B cell (primary cell): ENCODE results near the gene VEGFA. TPM values are rescaled to one million over a fixed set of nuclear protein-coding genes. Genes with fewer than 3 reads are reported as not detected.
A peak's percentile ranks its signal among the peaks of the same experiment; 100 is the strongest.

Experiments used
- ATAC-seq: fragments of 200-7000 bp; cut with Tn5 transposase; one replicate; pipeline ENCODE4 v1.10.0; 2021; ENCODE audit warnings: low read depth, mild to moderate bottlenecking, moderate number of reproducible peaks, moderate library complexity
- CTCF ChIA-PET: fragments of 350-600 bp; sonication (Branson Sonifier 250); formaldehyde crosslinking; loops from one replicate; lab custom pipeline; 2021; ENCODE audit warnings: antibody characterized with exemption, inconsistent platforms; lab: Charles Lee
- POLR2A ChIA-PET: fragments of 350-600 bp; sonication (Branson Sonifier 250); formaldehyde crosslinking; loops from one replicate; lab custom pipeline; 2021; ENCODE audit warnings: antibody characterized with exemption; lab: Charles Lee
- DNase-seq: peaks from one replicate; pipeline ENCODE4 v3.0.0; 2013
- H2AFZ ChIP-seq: 2 replicates; pipeline ENCODE4 v1.6.1; 2012; ENCODE audit warnings: mild to moderate bottlenecking, low read depth, low read length; ENCODE audit not compliant: insufficient read depth, poor library complexity, severe bottlenecking
- H3K27ac ChIP-seq, 2 donors: 1 replicate in 1 of 2; 2 replicates in 1 of 2; pipeline ENCODE4 v1.5.1; 2012 to 2013; ENCODE audit warnings: low read length in 2 of 2, mild to moderate bottlenecking in 2 of 2, moderate library complexity in 1 of 2
- H3K27me3 ChIP-seq, 4 experiments: fragments of 200-600 bp in 1 of 4; sonication (generic) in 1 of 4; replicated peaks in 1 of 4; 1 replicate in 2 of 4; 2 replicates in 2 of 4; pipeline versions ENCODE4 v1.6.1 to v1.7.0; 2013 to 2016; ENCODE audit warnings: low read length in 3 of 4, mild to moderate bottlenecking in 2 of 4, mixed read lengths in 1 of 4, moderate library complexity in 1 of 4; ENCODE audit not compliant: insufficient read depth in 4 of 4, control insufficient read depth in 3 of 4; ENCODE audit errors: control extremely low read depth in 1 of 4
- H3K36me3 ChIP-seq, 2 experiments: replicated peaks in 1 of 2; 1 replicate in 1 of 2; 2 replicates in 1 of 2; pipeline versions ENCODE4 v1.6.1 to v1.7.1; 2013; ENCODE audit warnings: low read length in 1 of 2; ENCODE audit not compliant: insufficient read depth in 2 of 2, control insufficient read depth in 1 of 2; ENCODE audit errors: control extremely low read depth in 1 of 2, extremely low read depth in 1 of 2
- H3K4me1 ChIP-seq, 2 donors: fragments of 200-600 bp in 1 of 2; sonication (generic) in 1 of 2; 1 replicate in 1 of 2; 2 replicates in 1 of 2; pipeline versions ENCODE4 v1.5.1 to v1.6.1; 2013 to 2017; ENCODE audit warnings: low read length in 2 of 2; ENCODE audit not compliant: control insufficient read depth in 2 of 2, insufficient read depth in 2 of 2
- H3K4me2 ChIP-seq: replicated peaks from 2 replicates; pipeline ENCODE3; 2012; ENCODE audit warnings: mild to moderate bottlenecking, low read depth, low read length; ENCODE audit not compliant: poor library complexity, severe bottlenecking
- H3K4me3 ChIP-seq, 5 experiments: fragments of 200-600 bp in 1 of 5; sonication (generic) in 1 of 5; 1 replicate in 3 of 5; 2 replicates in 2 of 5; pipeline versions ENCODE4 v1.5.1 to v1.7.0; 2011 to 2016; ENCODE audit warnings: low read length in 4 of 5, mild to moderate bottlenecking in 4 of 5, low read depth in 2 of 5, control low read depth in 1 of 5, moderate library complexity in 1 of 5; ENCODE audit not compliant: insufficient read depth in 1 of 5; ENCODE audit errors: control extremely low read depth in 1 of 5, extremely low read depth in 1 of 5
- H3K79me2 ChIP-seq: fragments of 200-600 bp; sonication (generic); one replicate; pipeline ENCODE4 v1.6.0; 2016; ENCODE audit warnings: low read length; ENCODE audit not compliant: control insufficient read depth, insufficient read depth
- H3K9ac ChIP-seq: fragments of 200-600 bp; sonication (generic); 2 replicates; pipeline ENCODE4 v1.6.1; 2017; ENCODE audit warnings: mild to moderate bottlenecking, low read length, moderate library complexity
- H3K9me3 ChIP-seq, 3 donors: one replicate each; pipeline versions ENCODE4 v1.6.1 to v1.7.1; 2013; ENCODE audit warnings: low read length in 2 of 3; ENCODE audit not compliant: control insufficient read depth in 2 of 3, insufficient read depth in 1 of 3; ENCODE audit errors: control extremely low read depth in 1 of 3
- H4K20me1 ChIP-seq: 2 replicates; pipeline ENCODE4 v1.6.0; 2012; ENCODE audit warnings: mild to moderate bottlenecking, low read length; ENCODE audit not compliant: insufficient read depth, control insufficient read depth, poor library complexity, severe bottlenecking
- H3K27ac Mint-ChIP-seq: one replicate; pipeline ENCODE4 v1.8.0; 2021; ENCODE audit warnings: mixed read lengths
- H3K27me3 Mint-ChIP-seq: one replicate; pipeline ENCODE4 v1.8.0; 2021; ENCODE audit warnings: mixed read lengths
- H3K4me1 Mint-ChIP-seq: one replicate; pipeline ENCODE4 v1.8.0; 2021; ENCODE audit warnings: mixed read lengths
- H3K4me3 Mint-ChIP-seq: one replicate; pipeline ENCODE4 v1.8.0; 2021; ENCODE audit warnings: mixed read lengths
- H3K9me3 Mint-ChIP-seq: one replicate; pipeline ENCODE4 v1.8.0; 2022; ENCODE audit warnings: mixed read lengths; ENCODE audit not compliant: insufficient read depth
- EZH2 ChIP-seq: IDR thresholded peaks from 2 replicates; pipeline ENCODE4 v1.6.1; 2012; ENCODE audit warnings: borderline replicate concordance, low read depth, mild to moderate bottlenecking, moderate library complexity, low read length; ENCODE audit not compliant: insufficient read depth, poor library complexity, severe bottlenecking
- WGBS: methylation state at CpG from one replicate; pipeline ENCODE4 v1.1.5; 2013; ENCODE audit warnings: missing lambda C conversion rate; ENCODE audit not compliant: insufficient coverage; 5-methylcytosine and 5-hydroxymethylcytosine counted together
- intact Hi-C: fragments of 100-400 bp; cut with micrococcal nuclease; formaldehyde crosslinking; loops from one replicate; pipeline ENCODE4 v1.10.0; 2022
- polyA plus RNA-seq: library from polyadenylated mRNA; depleted of rRNA; stranded (reverse); fragments of >200 nt; gene quantifications from 2 replicates; pipeline ENCODE4 v1.2.3, GENCODE V29; 2012
- total RNA-seq, 2 donors: library from RNA; stranded (reverse); fragments of 120-200 nt in 1 of 2; gene quantifications; 1 replicate in 1 of 2; 2 replicates in 1 of 2; pipeline versions ENCODE4 v1.2.3 to v1.2.4, GENCODE V29; 2013 to 2022
- TF ChIP-seq, protein P1 (sequence below): fragments of 200-600 bp; IDR thresholded peaks from one replicate; pipeline ENCODE4 v1.8.0; 2022; ENCODE audit warnings: antibody characterized with exemption, mild to moderate bottlenecking

Gene VEGFA
- total and polyA plus RNA-seq, 2 donors (not counting 1 experiment from before 2014, with no cell fraction given), result 3.9 to 6.4 TPM

DNA sequence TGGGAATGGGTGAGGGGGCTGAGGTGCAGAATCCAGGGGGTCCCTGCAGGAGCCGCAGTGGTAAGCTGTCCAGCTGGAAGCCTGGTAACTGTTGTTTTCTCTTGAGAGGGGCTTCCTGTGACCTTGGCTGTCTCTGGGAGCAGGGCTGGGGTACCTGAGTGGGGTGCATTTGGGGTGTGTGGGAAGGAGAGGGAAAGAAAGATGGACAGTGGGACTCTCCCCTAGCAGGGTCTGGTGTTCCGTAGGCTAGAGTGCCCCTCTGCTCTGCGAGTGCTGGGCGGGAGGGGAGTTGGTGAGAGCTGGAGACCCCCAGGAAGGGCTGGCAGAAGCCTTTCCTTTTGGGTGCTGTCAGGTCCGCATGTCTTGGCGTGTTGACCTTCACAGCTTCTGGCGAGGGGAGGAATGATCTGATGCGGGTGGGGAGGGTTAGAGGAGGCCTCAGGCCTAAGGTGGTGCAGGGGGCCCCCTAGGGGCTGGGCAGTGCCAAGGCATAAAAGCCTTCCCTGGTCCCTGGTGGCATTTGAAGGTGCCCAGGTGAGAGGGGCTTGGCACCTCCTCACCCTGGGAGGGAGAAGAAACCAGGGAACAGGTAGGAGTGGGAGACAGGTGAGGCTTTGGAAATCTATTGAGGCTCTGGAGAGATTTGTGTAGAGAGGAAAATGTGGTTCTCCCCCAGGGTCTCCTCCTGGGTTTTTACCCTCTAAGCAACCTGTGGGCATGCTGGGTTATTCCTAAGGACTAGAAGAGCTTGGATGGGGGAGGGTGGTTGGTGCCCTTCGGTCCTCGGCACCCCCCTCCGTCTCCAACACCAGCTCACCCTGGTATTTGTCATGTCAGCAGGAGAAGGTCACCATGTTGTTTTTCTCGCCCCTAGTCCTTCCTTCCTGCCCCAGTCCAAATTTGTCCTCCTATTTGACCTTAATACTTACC is 3.3 kb downstream of the VEGFA start:
- Histone ChIP-seq H3K27me3 (peaks cover 0 to 36% (median 16%) of the 10 kb centered on the region in 4 experiments), H3K4me2 (peak overlapping the region; percentile 8), H3K36me3 (no peaks in the 10 kb centered on the region), H3K27ac (no peak overlapping the region), H3K4me1 (peaks cover 21 to 39% of the 10 kb centered on the region in 2 donors), H3K9ac (no peak overlapping the region), H3K79me2 (no peaks in the 10 kb centered on the region), H4K20me1 (peaks cover 6% of the 10 kb centered on the region), H3K4me3 (no peak overlapping the region), H3K9me3 (no peaks in the 10 kb centered on the region), H2AFZ (no peak overlapping the region)
- H3K27me3 Mint-ChIP-seq, result peaks cover 19% of the 10 kb centered on the region
- POLR2A ChIA-PET, result interaction anchor here (0.6 kb wide), 1 partner anchor 60 kb away, joined by 3 read pairs; no protein-coding TSS in a partner anchor
- H3K9me3 Mint-ChIP-seq, result no peaks in the 10 kb centered on the region
- intact Hi-C loops, result no loop called here
- peak overlapping the region; percentile 51 for H3K27ac Mint-ChIP-seq
- TF ChIP-seq, protein P1, sequence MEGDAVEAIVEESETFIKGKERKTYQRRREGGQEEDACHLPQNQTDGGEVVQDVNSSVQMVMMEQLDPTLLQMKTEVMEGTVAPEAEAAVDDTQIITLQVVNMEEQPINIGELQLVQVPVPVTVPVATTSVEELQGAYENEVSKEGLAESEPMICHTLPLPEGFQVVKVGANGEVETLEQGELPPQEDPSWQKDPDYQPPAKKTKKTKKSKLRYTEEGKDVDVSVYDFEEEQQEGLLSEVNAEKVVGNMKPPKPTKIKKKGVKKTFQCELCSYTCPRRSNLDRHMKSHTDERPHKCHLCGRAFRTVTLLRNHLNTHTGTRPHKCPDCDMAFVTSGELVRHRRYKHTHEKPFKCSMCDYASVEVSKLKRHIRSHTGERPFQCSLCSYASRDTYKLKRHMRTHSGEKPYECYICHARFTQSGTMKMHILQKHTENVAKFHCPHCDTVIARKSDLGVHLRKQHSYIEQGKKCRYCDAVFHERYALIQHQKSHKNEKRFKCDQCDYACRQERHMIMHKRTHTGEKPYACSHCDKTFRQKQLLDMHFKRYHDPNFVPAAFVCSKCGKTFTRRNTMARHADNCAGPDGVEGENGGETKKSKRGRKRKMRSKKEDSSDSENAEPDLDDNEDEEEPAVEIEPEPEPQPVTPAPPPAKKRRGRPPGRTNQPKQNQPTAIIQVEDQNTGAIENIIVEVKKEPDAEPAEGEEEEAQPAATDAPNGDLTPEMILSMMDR, result peak; percentile 77
- no peak for TF ChIP-seq EZH2
- H3K4me1 Mint-ChIP-seq, result peaks cover 40% of the 10 kb centered on the region
- CTCF ChIA-PET, result interaction anchor here (0.5 to 8.9 kb wide), 15 partner anchors 11 to 401 kb away, joined by 3 to 103 read pairs (median 4); partner anchors contain the start of genes MAD2L1BP, MRPS18A and RSPH9
- DNase-seq (peak; percentile 66), ATAC-seq (no peak)
- 64% methylated on average over 8 of the region's 12 CpGs for WGBS
- peak overlapping the region; percentile 52 for H3K4me3 Mint-ChIP-seq
